Chondrocyte (in vitro differentiated cells): ENCODE data around the gene UTP4. TPM values are rescaled to one million over a fixed set of nuclear protein-coding genes. Genes with fewer than 3 reads are reported as not detected.
"Not testable (repeated sequence)": the region's sequence is repeated elsewhere in the genome, so short reads cannot be mapped to it uniquely, and the experiment has no call there.

Experiments
- DNase-seq: peaks from one replicate; pipeline ENCODE4 v3.0.0; 2021; ENCODE audit warnings: mixed read lengths, low spot score
- H3K27ac Mint-ChIP-seq: one replicate; pipeline ENCODE4 v1.8.0; 2021; ENCODE audit warnings: mild to moderate bottlenecking, moderate library complexity, mixed read lengths; ENCODE audit not compliant: unreplicated experiment
- H3K27me3 Mint-ChIP-seq: 2 replicates; pipeline ENCODE4 v1.8.0; 2021; ENCODE audit warnings: low read depth, mixed read lengths
- H3K36me3 Mint-ChIP-seq: 2 replicates; pipeline ENCODE4 v1.8.0; 2021; ENCODE audit warnings: low read depth, mixed read lengths
- H3K4me1 Mint-ChIP-seq: 2 replicates; pipeline ENCODE4 v1.8.0; 2021; ENCODE audit warnings: low read depth, mild to moderate bottlenecking, mixed read lengths
- H3K4me3 Mint-ChIP-seq: one replicate; pipeline ENCODE4 v1.8.0; 2021; ENCODE audit warnings: mild to moderate bottlenecking, moderate library complexity, mixed read lengths; ENCODE audit not compliant: unreplicated experiment
- H3K9me3 Mint-ChIP-seq: 2 replicates; pipeline ENCODE4 v1.8.0; 2021; ENCODE audit warnings: low read depth, mixed read lengths
- total RNA-seq: library from RNA; stranded (reverse); gene quantifications from 3 replicates; pipeline ENCODE4 v1.2.1, GENCODE V29; 2021
- TF ChIP-seq, protein P1 (sequence below): fragments of 200-600 bp; sonication (generic); IDR thresholded peaks from 2 replicates; pipeline ENCODE4 v1.5.0; 2021; ENCODE audit warnings: antibody characterized with exemption, mild to moderate bottlenecking, moderate library complexity

Gene UTP4
- total RNA-seq, 1 donor from 2014 or later, result 37.2 TPM

DNA sequence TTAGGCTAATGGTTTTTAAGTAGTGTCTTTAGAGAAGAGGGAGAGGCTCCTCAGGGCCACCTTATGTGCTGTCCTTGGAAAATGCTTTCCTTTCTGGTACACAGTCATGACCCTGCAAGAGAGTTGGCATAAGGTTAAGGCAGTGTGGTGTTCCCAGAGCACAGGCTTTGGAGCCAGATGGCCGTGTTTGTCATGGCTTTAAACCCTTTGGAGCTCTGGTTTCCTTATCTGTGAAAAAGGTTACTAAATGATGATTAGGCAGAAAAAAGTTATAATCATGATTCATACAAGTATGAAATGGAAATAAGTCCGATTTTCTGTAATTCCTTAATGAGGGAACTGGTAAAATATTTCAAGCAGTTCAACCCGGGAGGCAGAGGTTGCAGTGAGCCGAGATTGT is 13.2 kb downstream of the UTP4 start:
- Mint-ChIP-seq H3K36me3 (peaks cover 20% of the 10 kb centered on the region), H3K9me3 (no peaks in the 10 kb centered on the region), H3K27ac (no peak overlapping the region), H3K4me1 (no peaks in the 10 kb centered on the region), H3K4me3 (no peak overlapping the region), H3K27me3 (no peaks in the 10 kb centered on the region)
- DNase-seq, result no peak
- TF ChIP-seq, protein P1, sequence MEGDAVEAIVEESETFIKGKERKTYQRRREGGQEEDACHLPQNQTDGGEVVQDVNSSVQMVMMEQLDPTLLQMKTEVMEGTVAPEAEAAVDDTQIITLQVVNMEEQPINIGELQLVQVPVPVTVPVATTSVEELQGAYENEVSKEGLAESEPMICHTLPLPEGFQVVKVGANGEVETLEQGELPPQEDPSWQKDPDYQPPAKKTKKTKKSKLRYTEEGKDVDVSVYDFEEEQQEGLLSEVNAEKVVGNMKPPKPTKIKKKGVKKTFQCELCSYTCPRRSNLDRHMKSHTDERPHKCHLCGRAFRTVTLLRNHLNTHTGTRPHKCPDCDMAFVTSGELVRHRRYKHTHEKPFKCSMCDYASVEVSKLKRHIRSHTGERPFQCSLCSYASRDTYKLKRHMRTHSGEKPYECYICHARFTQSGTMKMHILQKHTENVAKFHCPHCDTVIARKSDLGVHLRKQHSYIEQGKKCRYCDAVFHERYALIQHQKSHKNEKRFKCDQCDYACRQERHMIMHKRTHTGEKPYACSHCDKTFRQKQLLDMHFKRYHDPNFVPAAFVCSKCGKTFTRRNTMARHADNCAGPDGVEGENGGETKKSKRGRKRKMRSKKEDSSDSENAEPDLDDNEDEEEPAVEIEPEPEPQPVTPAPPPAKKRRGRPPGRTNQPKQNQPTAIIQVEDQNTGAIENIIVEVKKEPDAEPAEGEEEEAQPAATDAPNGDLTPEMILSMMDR, result no peak

DNA sequence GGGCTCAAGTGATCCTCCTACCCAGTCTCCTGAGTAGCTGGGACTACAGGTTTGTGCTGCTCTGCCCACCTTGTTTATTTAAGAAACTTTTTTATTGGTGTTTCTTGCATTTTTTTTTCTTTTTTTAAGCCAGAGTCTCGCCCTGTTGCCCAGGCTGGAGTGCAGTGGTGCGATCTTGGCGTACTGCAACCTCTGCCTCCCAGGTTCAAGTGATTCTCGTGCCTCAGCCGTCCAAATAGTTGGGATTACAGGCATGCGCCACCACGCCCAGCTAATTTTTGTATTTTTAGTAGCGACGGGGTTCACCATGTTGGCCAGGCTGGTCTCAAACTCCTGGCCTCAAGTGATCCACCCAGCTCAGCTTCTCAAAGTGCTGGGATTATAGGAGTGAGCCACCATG is 17.2 kb downstream of the UTP4 start:
- not testable (repeated sequence) for H3K4me3 Mint-ChIP-seq, DNase-seq, H3K4me1 Mint-ChIP-seq, H3K9me3 Mint-ChIP-seq, H3K27ac Mint-ChIP-seq, H3K27me3 Mint-ChIP-seq
- peaks cover 17% of the 10 kb centered on the region for H3K36me3 Mint-ChIP-seq

DNA sequence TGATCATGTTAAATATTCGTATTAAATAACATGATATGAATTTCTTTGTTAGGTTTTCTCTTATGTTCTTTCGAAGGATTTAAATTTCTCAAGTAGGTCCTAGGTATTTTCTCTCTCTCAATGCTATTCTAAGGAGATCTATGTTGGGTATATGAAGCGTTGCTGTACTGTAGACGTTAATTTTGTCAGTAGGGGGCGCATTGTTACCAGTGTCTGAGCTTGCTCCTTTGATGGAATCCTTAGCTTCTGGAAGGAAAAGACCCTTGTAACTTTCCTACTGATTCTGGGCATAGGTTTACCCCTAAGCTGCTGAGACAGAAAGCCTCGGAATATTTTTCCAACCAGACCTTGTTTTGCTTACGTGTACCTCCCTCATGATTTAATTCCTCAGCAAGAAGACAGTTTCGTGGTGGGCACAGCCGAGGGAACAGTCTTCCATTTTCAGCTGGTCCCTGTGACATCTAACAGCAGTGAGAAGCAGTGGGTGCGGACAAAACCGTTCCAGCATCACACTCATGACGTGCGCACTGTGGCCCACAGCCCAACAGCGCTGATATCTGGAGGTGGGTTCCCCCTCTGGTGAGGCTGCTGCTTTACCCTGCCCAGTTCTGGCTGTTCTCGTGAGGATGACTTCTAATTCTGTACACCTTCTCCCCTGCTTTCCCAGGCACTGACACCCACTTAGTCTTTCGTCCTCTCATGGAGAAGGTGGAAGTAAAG is 17.9 kb downstream of the UTP4 start:
- Mint-ChIP-seq H3K4me1 (no peaks in the 10 kb centered on the region), H3K4me3 (no peak overlapping the region), H3K36me3 (peaks cover 19% of the 10 kb centered on the region), H3K9me3 (no peaks in the 10 kb centered on the region), H3K27ac (no peak overlapping the region), H3K27me3 (no peaks in the 10 kb centered on the region)
- TF ChIP-seq, protein P1, result peak; percentile 92
- DNase-seq, result no peak

DNA sequence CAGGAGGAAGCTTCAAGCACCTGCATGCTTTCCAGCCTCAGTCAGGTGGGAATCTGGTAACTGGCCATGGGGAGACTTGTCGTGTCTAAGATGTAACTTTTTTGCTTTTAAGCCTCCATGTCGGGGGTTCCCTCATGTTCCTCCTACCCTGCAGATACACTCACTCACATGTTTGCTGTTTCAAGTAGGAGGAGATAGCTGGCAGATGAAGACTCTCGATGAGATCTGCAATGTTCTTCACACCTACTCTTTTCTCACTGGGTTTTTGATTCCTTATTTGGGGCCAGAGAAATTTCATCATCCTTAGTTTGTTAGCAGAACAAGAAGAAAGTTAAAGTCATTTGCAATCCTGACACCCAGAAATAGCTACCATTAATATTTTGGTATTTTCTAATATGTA is 24.7 kb downstream of the UTP4 start:
- no peaks in the 10 kb centered on the region for H3K4me1 Mint-ChIP-seq
- no peaks in the 10 kb centered on the region for H3K9me3 Mint-ChIP-seq
- no peak for DNase-seq
- H3K27me3 Mint-ChIP-seq, result no peaks in the 10 kb centered on the region
- H3K27ac Mint-ChIP-seq, result no peak overlapping the region
- TF ChIP-seq, protein P1, result no peak
- no peak overlapping the region for H3K4me3 Mint-ChIP-seq
- H3K36me3 Mint-ChIP-seq, result peaks cover 40% of the 10 kb centered on the region

DNA sequence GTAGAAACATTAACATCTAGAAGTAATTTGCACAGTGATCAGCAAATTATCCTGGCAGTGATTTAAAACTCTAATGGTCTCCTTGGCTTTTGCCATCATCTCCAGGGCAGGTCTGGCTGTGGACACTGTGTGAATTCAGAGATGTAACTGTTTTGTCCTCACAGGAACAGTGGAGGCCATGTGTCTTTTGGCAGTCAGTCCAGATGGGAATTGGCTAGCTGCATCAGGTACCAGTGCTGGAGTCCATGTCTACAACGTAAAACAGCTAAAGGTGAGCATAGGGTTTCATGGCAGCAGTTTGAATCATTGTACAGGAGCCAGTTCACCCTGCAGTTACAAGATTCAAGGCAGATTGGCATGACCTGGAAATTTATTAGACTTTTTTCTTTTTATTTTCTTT is 27.7 kb downstream of the UTP4 start:
- Mint-ChIP-seq H3K4me1 (no peaks in the 10 kb centered on the region), H3K27me3 (no peaks in the 10 kb centered on the region), H3K27ac (no peak overlapping the region), H3K4me3 (no peak overlapping the region), H3K36me3 (peaks cover 37% of the 10 kb centered on the region), H3K9me3 (no peaks in the 10 kb centered on the region)
- TF ChIP-seq, protein P1, result no peak
- no peak for DNase-seq

DNA sequence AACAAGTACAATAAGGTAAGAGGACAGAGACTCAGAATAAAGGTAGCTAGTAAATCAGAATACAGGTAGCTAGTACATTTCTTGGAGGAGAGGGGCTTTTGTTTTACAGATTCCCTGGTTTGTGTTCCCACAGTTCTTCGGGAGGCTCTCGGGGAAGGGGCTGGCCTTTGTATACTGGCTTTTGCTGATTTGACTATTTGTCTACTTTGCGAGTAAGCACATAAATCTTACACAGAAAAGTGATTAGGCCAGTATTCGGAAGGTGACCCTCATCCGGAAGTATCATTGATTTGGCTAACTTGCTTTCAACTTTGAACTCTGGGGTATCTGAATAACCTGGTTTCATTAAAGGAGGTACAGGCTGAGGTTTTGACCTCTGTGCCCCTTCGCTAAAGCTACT is 33.1 kb downstream of the UTP4 start:
- Mint-ChIP-seq H3K4me1 (peaks cover 17% of the 10 kb centered on the region), H3K9me3 (no peaks in the 10 kb centered on the region), H3K27me3 (no peaks in the 10 kb centered on the region), H3K36me3 (peaks cover 35% of the 10 kb centered on the region), H3K27ac (no peak overlapping the region), H3K4me3 (no peak overlapping the region)
- no peak for DNase-seq
- TF ChIP-seq, protein P1, result no peak
